Spleen (tissue), 11 donors: Measurements from ENCODE around the gene ZNF816. TPM values are rescaled to one million over a fixed set of nuclear protein-coding genes. Genes with fewer than 3 reads are reported as not detected.

Experiments
- DNase-seq: peaks from one replicate; pipeline ENCODE4 v3.0.0-alpha.2; 2020
- H3K27ac ChIP-seq, 8 donors: fragments of 200-600 bp; sonication (generic) in 7 of 8; 1 replicate in 4 of 8; 2 replicates in 4 of 8; pipeline versions ENCODE4 v1.5.0 to v1.8.0; 2016 to 2021; ENCODE audit warnings: inconsistent platforms in 4 of 8, mild to moderate bottlenecking in 4 of 8, moderate library complexity in 1 of 8
- H3K27me3 ChIP-seq, 7 donors: fragments of 200-600 bp; sonication (generic) in 6 of 7; replicated peaks in 1 of 7; 1 replicate in 4 of 7; 2 replicates in 3 of 7; pipeline versions ENCODE4 v1.5.0 to v1.8.0; 2016 to 2021; ENCODE audit warnings: inconsistent platforms in 3 of 7, mild to moderate bottlenecking in 1 of 7
- H3K36me3 ChIP-seq, 6 donors: fragments of 200-600 bp; sonication (generic) in 5 of 6; 1 replicate in 4 of 6; 2 replicates in 2 of 6; pipeline versions ENCODE4 v1.5.0 to v1.8.0; 2016 to 2021; ENCODE audit warnings: inconsistent platforms in 2 of 6
- H3K4me1 ChIP-seq, 6 donors: fragments of 200-600 bp; sonication (generic) in 5 of 6; 1 replicate in 3 of 6; 2 replicates in 3 of 6; pipeline versions ENCODE4 v1.5.0 to v1.8.0; 2016 to 2021; ENCODE audit warnings: inconsistent platforms in 3 of 6
- H3K4me3 ChIP-seq, 8 donors: fragments of 200-600 bp; sonication (generic) in 7 of 8; 1 replicate in 4 of 8; 2 replicates in 4 of 8; pipeline versions ENCODE4 v1.5.0 to v1.8.0; 2016 to 2021; ENCODE audit warnings: inconsistent platforms in 4 of 8, mild to moderate bottlenecking in 4 of 8, moderate library complexity in 2 of 8
- H3K9me3 ChIP-seq, 8 donors: fragments of 200-600 bp; sonication (generic) in 7 of 8; 1 replicate in 4 of 8; 2 replicates in 4 of 8; pipeline versions ENCODE4 v1.5.0 to v1.8.0; 2016 to 2021; ENCODE audit warnings: inconsistent platforms in 4 of 8
- CTCF ChIP-seq, 11 experiments: fragments of 200-600 bp in 7 of 11; fragments of 450-650 bp in 4 of 11; sonication (generic) in 4 of 11; IDR thresholded peaks in 8 of 11; conservative IDR thresholded peaks in 3 of 11; 1 replicate in 7 of 11; 2 replicates in 4 of 11; pipeline versions ENCODE4 v1.4.0 to v1.8.0; 2016 to 2021; ENCODE audit warnings: antibody characterized with exemption in 11 of 11, inconsistent platforms in 4 of 11, mild to moderate bottlenecking in 1 of 11
- POLR2A ChIP-seq, 3 donors: fragments of 450-650 bp; IDR thresholded peaks; one replicate each; pipeline ENCODE4 v1.5.1; 2017; ENCODE audit warnings: antibody characterized with exemption in 3 of 3, mild to moderate bottlenecking in 1 of 3
- POLR2AphosphoS5 ChIP-seq, 3 donors: sonication (generic); formaldehyde crosslinking; IDR thresholded peaks; one replicate each; pipeline ENCODE4 v1.5.1; 2017; ENCODE audit warnings: antibody characterized with exemption in 3 of 3
- WGBS, 5 donors: extraction: QIAGEN DNeasy Blood & Tissue Kit in 3 of 5; methylation state at CpG; one replicate each; pipeline versions ENCODE4 v1.1.5 to v1.1.7; 2013 to 2018; 5-methylcytosine and 5-hydroxymethylcytosine counted together
- intact Hi-C: fragments of 100-400 bp; cut with DNase I; formaldehyde crosslinking; loops from one replicate; pipeline ENCODE4 v1.15.0; 2023; ENCODE audit warnings: low total_unique reads
- polyA plus RNA-seq, 3 donors: library from polyadenylated mRNA; stranded (reverse); fragments of 200-250 nt; gene quantifications; one replicate each; pipeline ENCODE4 v1.2.1, GENCODE V29; 2013
- total RNA-seq, 7 donors: library from RNA; depleted of rRNA in 3 of 7; stranded (reverse); fragments of >200 nt in 3 of 7; fragmentation: NEBNext Ultra II Directional in 4 of 7; extraction: Animal tissue kit (Norgen Biotek cat#: 25700) in 4 of 7; gene quantifications; one replicate each; pipeline versions ENCODE4 v1.1.0 to v1.2.1, GENCODE V29; 2016 to 2021
- donor health status: healthy with polysubstance abuse.
- donor health status: DM: no; HTN: no; CAD: no; lungs with moderate emphysema.
- donor health status: DM: no; HTN: no; CAD: no.
- donor health status: Bipolar disorder and iron deficiency.
- donor health status: healthy.
- donor health status: DM: no; HTN: no; CAD: no.
- donor health status: DM: yes; HTN: yes; CAD: no.

Gene ZNF816
- total and polyA plus RNA-seq, 10 donors: 4.1 to 16.1 (median 9.8) TPM

DNA sequence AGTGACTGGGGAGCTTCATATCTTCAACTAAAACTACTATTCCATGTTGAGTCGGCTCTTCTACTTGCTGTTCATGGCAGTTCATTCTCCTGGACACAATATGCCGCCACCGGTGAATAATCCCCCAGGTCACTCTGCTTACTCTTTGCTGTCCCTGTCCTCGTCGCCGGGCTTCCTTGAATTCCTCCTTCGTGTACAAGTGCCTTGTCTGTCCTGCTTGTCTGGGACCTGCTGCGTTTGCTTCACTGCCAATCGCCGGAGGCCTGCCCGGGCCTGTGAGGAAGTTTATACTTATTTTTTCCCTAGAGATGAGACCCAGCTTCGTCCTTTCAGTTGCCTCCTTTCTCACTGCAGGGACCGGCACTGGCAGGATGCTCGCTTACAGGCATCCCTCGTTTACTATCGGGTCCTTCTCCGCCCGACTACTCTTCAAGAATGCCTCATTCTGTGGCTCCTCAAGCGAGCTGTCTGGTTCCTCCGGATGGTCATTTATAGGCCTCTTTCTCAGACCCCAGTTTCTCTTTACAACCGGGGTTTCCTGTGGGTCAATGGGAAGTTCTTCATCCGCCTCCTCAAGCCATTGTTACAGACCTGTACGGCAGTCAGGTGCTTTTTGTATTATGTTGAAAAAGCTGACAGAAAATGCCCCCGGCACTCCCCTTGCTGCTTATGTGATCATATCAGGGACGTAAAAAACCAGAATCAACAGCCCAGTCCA is 45.5 kb upstream of the ZNF816 start:
- 79 to 83% (median 83%) methylated on average over 25 of the region's 25 CpGs for WGBS, 5 donors
- intact Hi-C loops: no loop called here
- no peak overlapping the region for H3K4me3 ChIP-seq
- no peak for TF ChIP-seq POLR2A (IDR thresholded peaks at IDR 0.05)
- no peak for TF ChIP-seq POLR2AphosphoS5 (IDR thresholded peaks at IDR 0.05)
- no peak for TF ChIP-seq CTCF (IDR thresholded peaks at IDR 0.05 in 8 of 11, conservative IDR thresholded peaks at IDR 0.05 in 3 of 11)
- no peaks in the 10 kb centered on the region for H3K4me1 ChIP-seq
- peaks cover 0 to 89% (median 5%) of the 10 kb centered on the region in 8 donors for H3K9me3 ChIP-seq
- H3K36me3 ChIP-seq: no peaks in the 10 kb centered on the region
- no peak for DNase-seq
- H3K27me3 ChIP-seq: no peaks in the 10 kb centered on the region
- H3K27ac ChIP-seq: no peak overlapping the region

DNA sequence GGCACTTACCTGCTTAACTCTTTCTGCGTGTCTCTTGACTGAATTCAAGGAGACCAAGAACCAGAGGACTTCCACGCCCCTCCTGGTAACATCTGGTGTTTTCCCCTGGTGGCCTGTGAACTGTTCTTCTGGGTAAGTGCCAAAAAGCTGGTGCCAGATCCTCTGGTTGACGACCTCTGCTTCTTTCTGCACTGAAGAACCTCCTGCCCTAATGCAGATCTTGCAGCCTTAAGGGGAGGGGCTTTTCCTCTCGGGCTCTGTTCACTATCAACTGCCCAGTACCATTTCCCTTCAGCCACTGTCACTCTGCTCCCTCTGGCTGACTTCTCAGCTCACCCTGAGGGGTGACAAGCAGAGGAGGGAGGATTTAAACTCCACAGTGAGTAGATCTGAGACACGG is 44.9 kb upstream of the ZNF816 start:
- intact Hi-C loops: no loop called here
- TF ChIP-seq CTCF (IDR thresholded peaks at IDR 0.05 in 8 of 11, conservative IDR thresholded peaks at IDR 0.05 in 3 of 11): no peak
- TF ChIP-seq POLR2A (IDR thresholded peaks at IDR 0.05): no peak
- TF ChIP-seq POLR2AphosphoS5 (IDR thresholded peaks at IDR 0.05): no peak
- H3K27ac ChIP-seq: no peak overlapping the region
- no peak for DNase-seq
- H3K4me3 ChIP-seq: no peak overlapping the region
- no peaks in the 10 kb centered on the region for H3K36me3 ChIP-seq
- no peaks in the 10 kb centered on the region for H3K4me1 ChIP-seq
- peaks cover 0 to 88% (median 5%) of the 10 kb centered on the region in 8 donors for H3K9me3 ChIP-seq
- WGBS, 5 donors: 46 to 62% (median 56%) methylated on average over 5 of the region's 5 CpGs
- H3K27me3 ChIP-seq: no peaks in the 10 kb centered on the region

DNA sequence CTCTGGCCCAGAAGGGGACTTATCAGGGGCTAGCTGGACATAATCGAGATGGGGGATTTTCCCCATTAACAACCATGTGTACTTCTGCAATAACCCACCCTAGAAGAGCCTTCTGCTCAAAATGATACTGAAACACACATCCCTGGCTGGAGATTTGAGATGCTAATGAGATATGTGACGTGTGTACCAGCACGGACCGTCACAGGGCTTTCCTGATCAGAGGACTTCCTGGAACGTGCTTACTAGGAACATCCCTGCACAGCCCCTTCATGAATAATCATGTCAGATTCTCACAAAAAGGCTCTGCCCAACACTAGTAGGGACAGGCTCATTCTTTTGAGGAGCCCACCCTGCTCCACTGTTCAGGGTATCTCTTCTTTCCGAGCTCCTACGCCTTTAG is 44.5 kb upstream of the ZNF816 start:
- Histone ChIP-seq H3K36me3 (no peaks in the 10 kb centered on the region), H3K9me3 (peaks cover 0 to 88% (median 5%) of the 10 kb centered on the region in 8 donors), H3K27me3 (no peaks in the 10 kb centered on the region), H3K4me1 (no peaks in the 10 kb centered on the region), H3K4me3 (no peak overlapping the region), H3K27ac (no peak overlapping the region)
- no peak for TF ChIP-seq CTCF (IDR thresholded peaks at IDR 0.05 in 8 of 11, conservative IDR thresholded peaks at IDR 0.05 in 3 of 11)
- no peak for TF ChIP-seq POLR2AphosphoS5 (IDR thresholded peaks at IDR 0.05)
- intact Hi-C loops: no loop called here
- no peak for DNase-seq
- 67 to 76% (median 67%) methylated on average over 7 of the region's 7 CpGs for WGBS, 5 donors

- 86 to 94% (median 93%) methylated on average over 5 of the region's 5 CpGs for WGBS, 5 donors
These were observed 41.6 kb upstream of the ZNF816 start for GRCh38 chr19:53004242-53004641.

More at GRCh38 chr19:53004242-53004641, 41.6 kb upstream of the ZNF816 start:
- Histone ChIP-seq H3K36me3 (no peaks in the 10 kb centered on the region), H3K9me3 (peaks cover 0 to 82% (median 6%) of the 10 kb centered on the region in 8 donors), H3K4me1 (no peaks in the 10 kb centered on the region), H3K4me3 (no peak overlapping the region), H3K27me3 (no peaks in the 10 kb centered on the region), H3K27ac (no peak overlapping the region)
- intact Hi-C loops: no loop called here
- DNase-seq: no peak
- TF ChIP-seq POLR2A (IDR thresholded peaks at IDR 0.05): no peak
- TF ChIP-seq POLR2AphosphoS5 (IDR thresholded peaks at IDR 0.05): no peak
- no peak for TF ChIP-seq CTCF (IDR thresholded peaks at IDR 0.05 in 8 of 11, conservative IDR thresholded peaks at IDR 0.05 in 3 of 11)
